PC-9 (cell line): Measurements from ENCODE around the gene INSR.

Source experiments
- CTCF ChIP-seq: fragments of 200-600 bp; sonication (generic); conservative IDR thresholded peaks from 2 replicates; pipeline ENCODE4 v1.6.1; 2017; ENCODE audit warnings: mixed run types, antibody characterized with exemption, mild to moderate bottlenecking, moderate library complexity
- EZH2 ChIP-seq: fragments of 200-600 bp; sonication (generic); IDR thresholded peaks from 2 replicates; pipeline ENCODE4 v1.8.0; 2017; ENCODE audit warnings: antibody characterized with exemption, low read depth

- TF ChIP-seq CTCF: no peak
- no peak for TF ChIP-seq EZH2
Observed at GRCh38 chr19:7113233-7113632, 181.0 kb downstream of the INSR start.
